Hypothalamus (tissue), 51 donors: ENCODE data around the gene ZNF830.
"Not testable (repeated sequence)": the region's sequence is repeated elsewhere in the genome, so short reads cannot be mapped to it uniquely, and the experiment has no call there.

Experiments
- DNase-seq, 51 donors: peaks; one replicate each; lab custom pipeline; 2025; lab: John Stamatoyannopoulos, UW

Gene ZNF830

GRCh38 chr17:34989473-34989872 lies 28.1 kb downstream of the ZNF830 start:
- no peak for DNase-seq

- DNase-seq = no peak
Observed at GRCh38 chr17:34990921-34991365, 29.6 kb downstream of the ZNF830 start.

GRCh38 chr17:34991606-34992005 lies 30.3 kb downstream of the ZNF830 start:
- no peak for DNase-seq

DNA sequence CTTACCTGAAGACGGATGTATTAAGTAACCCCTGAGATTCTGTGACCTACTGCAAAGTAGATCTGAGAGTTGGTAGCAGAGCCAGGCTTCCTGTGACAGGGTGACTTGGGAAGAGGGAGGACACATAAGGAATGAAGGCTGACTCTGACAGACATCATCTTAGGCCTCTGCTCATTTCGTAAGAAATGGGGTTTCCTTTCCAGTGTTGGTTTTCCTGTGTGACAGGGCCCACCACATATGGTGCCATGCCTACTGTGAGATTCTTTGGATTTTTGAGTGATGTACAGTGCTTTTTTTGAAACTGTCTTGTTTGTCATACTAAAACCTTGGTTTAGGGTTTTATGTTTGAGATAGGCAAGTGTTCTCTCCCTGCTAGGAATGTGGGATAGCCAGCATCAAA lies 31.7 kb downstream of the ZNF830 start:
- DNase-seq = no peak

- DNase-seq = no peak
Observed at GRCh38 chr17:34996422-34997285, 35.3 kb downstream of the ZNF830 start.

DNA sequence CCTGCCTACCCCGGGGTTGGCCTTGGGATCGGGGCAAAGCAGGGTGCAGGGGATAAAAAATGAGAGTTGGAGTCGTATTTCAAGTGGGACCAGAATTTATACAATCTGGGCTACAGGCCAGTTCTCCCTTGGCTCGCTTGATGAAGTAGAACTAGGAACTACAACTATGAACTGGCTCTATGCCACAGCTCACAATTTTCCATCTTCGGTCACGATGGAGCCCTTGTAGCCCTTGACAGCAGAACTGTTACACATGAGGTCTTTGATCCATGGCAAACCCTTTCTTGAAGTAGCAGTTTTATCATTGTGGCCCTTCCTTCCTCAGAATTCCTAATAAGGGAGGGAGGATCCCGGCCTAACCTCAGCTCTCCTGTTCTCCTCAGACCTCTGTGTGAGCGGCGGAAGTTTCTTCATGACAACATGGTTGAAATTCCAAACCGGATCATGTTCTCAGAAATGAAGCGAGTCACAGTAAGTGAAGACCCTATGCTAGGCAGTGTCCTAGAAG lies 36.1 kb downstream of the ZNF830 start:
- DNase-seq = no peak

GRCh38 chr17:34998205-34998604 lies 36.9 kb downstream of the ZNF830 start:
- DNase-seq = peak in 49 of 51 donors; percentile 2 to 84 (median 57)

DNA sequence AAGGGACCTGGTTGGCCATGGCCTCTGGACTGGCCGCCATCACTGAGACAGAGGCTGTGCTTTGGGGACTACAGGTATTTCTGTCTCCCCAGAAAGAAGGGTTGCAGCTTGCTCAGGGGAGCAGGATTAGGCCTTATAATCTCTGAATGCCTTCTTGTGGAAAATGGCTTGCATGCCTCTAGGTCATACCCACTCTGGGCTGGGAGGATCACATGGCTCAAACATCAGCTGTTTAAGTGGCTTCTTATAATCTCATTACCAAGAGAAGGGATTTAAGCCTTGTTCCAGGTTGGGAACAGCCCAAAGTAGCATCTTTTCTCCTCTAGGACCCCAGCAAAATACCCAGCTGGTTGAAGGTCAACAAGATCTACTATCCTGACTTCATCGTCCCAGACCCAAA lies 38.1 kb downstream of the ZNF830 start:
- no peak for DNase-seq

DNA sequence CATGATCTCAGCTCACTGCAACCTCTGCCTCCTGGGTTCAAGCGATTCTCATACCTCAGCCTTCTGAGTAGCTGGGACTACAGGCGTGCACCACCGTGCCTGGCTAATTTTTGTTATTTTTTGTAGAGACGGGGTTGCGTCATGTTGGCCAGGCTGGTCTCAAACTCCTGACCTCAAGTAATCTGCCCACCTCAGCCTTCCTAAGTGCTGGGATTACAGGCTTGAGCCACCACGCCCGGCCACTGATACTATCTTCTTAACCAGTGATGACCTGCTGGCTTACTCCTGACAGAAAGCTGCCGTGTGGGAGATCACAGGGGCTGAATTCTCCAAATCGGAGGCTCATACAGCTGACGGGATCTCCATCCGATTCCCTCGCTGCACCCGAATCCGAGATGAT lies 39.6 kb downstream of the ZNF830 start:
- DNase-seq = not testable (repeated sequence)

DNA sequence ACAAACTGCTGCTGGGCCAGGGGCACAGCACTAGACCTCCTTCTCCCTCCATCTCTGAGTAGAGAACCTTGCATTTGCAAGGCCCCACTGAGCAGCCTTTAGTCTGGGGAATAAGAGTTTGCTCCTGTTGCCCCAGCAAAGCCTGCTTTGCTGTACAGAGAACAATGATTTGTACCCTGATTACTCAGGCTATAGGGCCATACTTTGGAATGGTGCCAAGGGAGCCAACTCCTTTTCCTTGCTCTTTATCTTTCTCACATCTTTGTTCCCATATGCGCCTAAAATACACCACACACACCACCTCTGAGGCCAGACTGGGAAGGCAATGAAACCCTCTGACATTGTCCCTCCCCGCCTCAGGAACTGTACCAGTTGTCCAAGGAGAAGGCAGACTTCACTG lies 40.2 kb downstream of the ZNF830 start:
- DNase-seq = no peak

GRCh38 chr17:35002876-35003551 lies 41.7 kb downstream of the ZNF830 start:
- DNase-seq = peak in 2 of 51 donors; percentile 16 to 19

GRCh38 chr17:35003778-35004177 lies 42.4 kb downstream of the ZNF830 start:
- no peak for DNase-seq

DNA sequence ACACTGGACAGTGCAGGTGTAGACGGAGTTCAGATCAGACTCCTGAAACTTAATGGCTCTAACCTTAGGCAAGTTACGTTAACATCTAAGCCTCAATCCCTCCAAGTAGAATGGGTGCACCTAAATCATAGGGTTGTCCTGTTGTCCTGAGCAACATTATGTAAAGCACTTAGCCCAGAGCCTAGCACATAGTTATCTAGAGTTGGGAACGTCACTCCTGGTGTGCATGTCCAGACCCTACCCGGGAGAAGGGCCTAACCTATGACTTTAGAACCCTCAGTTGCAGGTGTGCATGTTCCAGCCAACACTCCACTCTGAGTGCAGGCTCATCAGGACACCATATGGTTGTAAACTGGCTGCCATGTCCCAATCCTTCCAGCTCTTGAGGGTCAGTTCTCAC lies 45.0 kb downstream of the ZNF830 start:
- DNase-seq = no peak

- DNase-seq = peak in 4 of 51 donors; percentile 15 to 31 (median 20)
Observed at GRCh38 chr17:35006961-35007360, 45.6 kb downstream of the ZNF830 start.

DNA sequence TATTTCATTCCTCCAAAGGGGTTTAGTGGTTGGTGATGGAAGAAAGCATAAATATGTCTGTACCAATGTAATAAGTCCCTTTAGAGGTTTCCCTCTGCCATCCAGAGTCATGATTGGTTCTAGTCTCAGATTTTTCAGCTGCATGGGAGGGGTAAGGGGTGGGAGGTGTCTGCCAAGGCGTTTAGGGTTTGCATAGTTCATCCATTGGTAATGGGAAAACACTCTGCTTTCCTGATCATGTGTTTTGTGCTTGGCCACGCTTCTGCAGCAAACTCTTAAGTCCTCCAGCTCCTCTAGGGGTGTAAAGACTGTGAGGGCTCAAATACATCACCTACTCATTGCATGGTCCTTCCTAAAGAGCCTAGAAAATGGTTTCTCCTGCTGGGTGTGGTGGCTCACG lies 48.8 kb downstream of the ZNF830 start:
- no peak for DNase-seq

- DNase-seq = no peak
Observed at GRCh38 chr17:35011671-35012216, 50.4 kb downstream of the ZNF830 start.
